HEK293T (cell line): ENCODE results near the gene MCTP2.
A peak's percentile ranks its signal among the peaks of the same experiment; 100 is the strongest.

Experiments used
- CTCF ChIA-PET: fragments of 350-600 bp; formaldehyde crosslinking; extraction: SDS; loops from one replicate; lab custom pipeline; 2021; ENCODE audit warnings: antibody characterized with exemption, inconsistent platforms; lab: Yijun Ruan, JAX
- POLR2A ChIA-PET: fragments of 350-600 bp; formaldehyde crosslinking; extraction: SDS; loops from one replicate; lab custom pipeline; 2020; ENCODE audit warnings: antibody characterized with exemption, inconsistent platforms; lab: Yijun Ruan, JAX
- DNase-seq: peaks from one replicate; pipeline ENCODE4 v3.0.0; 2012; ENCODE audit warnings: mixed read lengths; ENCODE audit errors: extremely low spot score
- ARNT ChIP-seq: fragments of 450-650 bp; IDR thresholded peaks from 2 replicates; pipeline ENCODE4 v1.6.1; 2017; ENCODE audit warnings: mild to moderate bottlenecking
- BHLHE40 ChIP-seq: fragments of 450-650 bp; IDR thresholded peaks from 2 replicates; pipeline ENCODE4 v1.6.1; 2016; ENCODE audit warnings: mild to moderate bottlenecking, moderate library complexity, borderline replicate concordance
- CTBP1 ChIP-seq: fragments of 450-650 bp; IDR thresholded peaks from 2 replicates; pipeline ENCODE4 v1.6.1; 2016; ENCODE audit warnings: borderline replicate concordance
- ELF4 ChIP-seq: fragments of 450-650 bp; IDR thresholded peaks from 2 replicates; pipeline ENCODE4 v1.6.1; 2017; ENCODE audit warnings: antibody characterized with exemption
- FOXA1 ChIP-seq: fragments of 450-650 bp; IDR thresholded peaks from 2 replicates; pipeline ENCODE4 v1.6.1; 2016; ENCODE audit warnings: mild to moderate bottlenecking
- FOXK2 ChIP-seq: fragments of 450-650 bp; IDR thresholded peaks from 2 replicates; pipeline ENCODE4 v1.6.1; 2016; ENCODE audit warnings: mild to moderate bottlenecking
- FOXM1 ChIP-seq: fragments of 450-650 bp; IDR thresholded peaks from 2 replicates; pipeline ENCODE4 v1.6.1; 2017; ENCODE audit warnings: mild to moderate bottlenecking, borderline replicate concordance
- HDGF ChIP-seq: fragments of 450-650 bp; IDR thresholded peaks from 2 replicates; pipeline ENCODE4 v1.6.1; 2017; ENCODE audit warnings: antibody characterized with exemption, borderline replicate concordance
- L3MBTL2 ChIP-seq: fragments of 450-650 bp; conservative IDR thresholded peaks from 2 replicates; pipeline ENCODE4 v1.6.1; 2016; ENCODE audit warnings: mild to moderate bottlenecking
- LEF1 ChIP-seq: fragments of 450-650 bp; IDR thresholded peaks from 2 replicates; pipeline ENCODE4 v1.6.1; 2017; ENCODE audit warnings: mild to moderate bottlenecking, borderline replicate concordance
- NFRKB ChIP-seq: fragments of 450-650 bp; IDR thresholded peaks from 2 replicates; pipeline ENCODE4 v1.6.1; 2016; ENCODE audit warnings: mild to moderate bottlenecking, moderate library complexity
- PKNOX1 ChIP-seq: fragments of 450-650 bp; IDR thresholded peaks from 2 replicates; pipeline ENCODE4 v1.6.1; 2016
- SP1 ChIP-seq: fragments of 450-650 bp; IDR thresholded peaks from 2 replicates; pipeline ENCODE4 v1.6.1; 2017
- SUZ12 ChIP-seq: fragments of 450-650 bp; IDR thresholded peaks from 2 replicates; pipeline ENCODE4 v1.6.1; 2016; ENCODE audit warnings: mild to moderate bottlenecking
- TARDBP ChIP-seq: fragments of 450-650 bp; IDR thresholded peaks from 2 replicates; pipeline ENCODE4 v1.6.1; 2016
- ZNF384 ChIP-seq: fragments of 450-650 bp; IDR thresholded peaks from 2 replicates; pipeline ENCODE4 v1.6.1; 2016

MCTP2 gene

GRCh38 chr15:94196531-94196930, 34.8 kb upstream of the MCTP2 start:
- DNase-seq: no peak
- TF ChIP-seq LEF1 (no peak), PKNOX1 (no peak), SUZ12 (no peak), ZNF384 (no peak), TARDBP (no peak), SP1 (no peak), BHLHE40 (no peak), ARNT (no peak), CTBP1 (no peak), ELF4 (no peak), FOXM1 (no peak), HDGF (no peak), NFRKB (no peak), L3MBTL2 (no peak), FOXK2 (no peak), FOXA1 (no peak)
- ChIA-PET CTCF (no interaction called here), POLR2A (no interaction called here)

- no peak for DNase-seq
- TF ChIP-seq FOXK2 (no peak), FOXM1 (no peak), ZNF384 (no peak), FOXA1 (no peak), NFRKB (no peak), TARDBP (no peak), SP1 (no peak), ELF4 (no peak), BHLHE40 (no peak), PKNOX1 (no peak), HDGF (no peak), ARNT (no peak), SUZ12 (no peak), CTBP1 (no peak), L3MBTL2 (no peak), LEF1 (no peak)
- ChIA-PET CTCF (no interaction called here), POLR2A (no interaction called here)
These were observed 32.7 kb upstream of the MCTP2 start for GRCh38 chr15:94198633-94199032.

GRCh38 chr15:94199725-94200124, 31.6 kb upstream of the MCTP2 start:
- ChIA-PET POLR2A (no interaction called here), CTCF (no interaction called here)
- no peak for DNase-seq
- TF ChIP-seq SP1: no peak
- TF ChIP-seq FOXK2: no peak
- no peak for TF ChIP-seq TARDBP
- no peak for TF ChIP-seq BHLHE40
- no peak for TF ChIP-seq CTBP1
- no peak for TF ChIP-seq SUZ12
- no peak for TF ChIP-seq ELF4
- TF ChIP-seq LEF1: no peak
- no peak for TF ChIP-seq ARNT

- no peak for TF ChIP-seq TARDBP
- peak; percentile 15; the same call in 1 of the 2 replicates for TF ChIP-seq PKNOX1
- ChIA-PET CTCF (no interaction called here), POLR2A (no interaction called here)
- no peak for DNase-seq
These were observed 28.1 kb upstream of the MCTP2 start for GRCh38 chr15:94203306-94203705.

- TF ChIP-seq FOXK2 (no peak), ZNF384 (no peak), SP1 (no peak), PKNOX1 (no peak), ELF4 (no peak), TARDBP (no peak), SUZ12 (no peak), NFRKB (no peak), FOXA1 (no peak), ARNT (no peak), CTBP1 (no peak), L3MBTL2 (no peak), BHLHE40 (no peak)
- POLR2A ChIA-PET: no interaction called here
- CTCF ChIA-PET: no interaction called here
- no peak for DNase-seq
These were observed 26.0 kb upstream of the MCTP2 start for GRCh38 chr15:94205366-94205765.

- POLR2A ChIA-PET: no interaction called here
- TF ChIP-seq ZNF384 (no peak), L3MBTL2 (no peak), ARNT (no peak), SP1 (no peak), TARDBP (no peak), FOXM1 (no peak), FOXA1 (no peak), SUZ12 (no peak), NFRKB (no peak), HDGF (no peak), LEF1 (no peak), CTBP1 (no peak), ELF4 (no peak), BHLHE40 (no peak)
- no peak for DNase-seq
- CTCF ChIA-PET: no interaction called here
These were observed 24.7 kb upstream of the MCTP2 start for GRCh38 chr15:94206463-94207167.
